GM23338 (cell line): ENCODE data around the gene SCARF1. TPM values are rescaled to one million over a fixed set of nuclear protein-coding genes. Genes with fewer than 3 reads are reported as not detected.

Experiments
- ATAC-seq: fragments of 200-7000 bp; cut with Tn5 transposase; 3 replicates; pipeline ENCODE4 v1.9.1; 2020
- DNase-seq: peaks from one replicate; pipeline ENCODE4 v3.0.0-alpha.2; 2015; ENCODE audit warnings: low spot score
- H2AFZ ChIP-seq: fragments of 200-600 bp; sonication (generic); 2 replicates; pipeline ENCODE4 v1.8.0; 2016; ENCODE audit warnings: antibody characterized with exemption, mild to moderate bottlenecking, moderate library complexity
- H3F3A ChIP-seq: fragments of 200-600 bp; sonication (generic); replicated peaks from 2 replicates; pipeline ENCODE4 v1.8.0; 2017; ENCODE audit warnings: antibody characterized with exemption, mixed run types, low read depth
- H3K27ac ChIP-seq: fragments of 200-600 bp; sonication (generic); 2 replicates; pipeline ENCODE4 v1.6.1; 2016; ENCODE audit warnings: low read depth
- H3K27me3 ChIP-seq: fragments of 200-600 bp; sonication (generic); 2 replicates; pipeline ENCODE4 v1.8.0; 2016; ENCODE audit warnings: mild to moderate bottlenecking, mixed run types, moderate library complexity; ENCODE audit not compliant: insufficient read depth
- H3K36me3 ChIP-seq: fragments of 200-600 bp; sonication (generic); 2 replicates; pipeline ENCODE4 v1.8.0; 2016; ENCODE audit warnings: mild to moderate bottlenecking; ENCODE audit not compliant: insufficient read depth
- H3K4me1 ChIP-seq: fragments of 200-600 bp; sonication (generic); 2 replicates; pipeline ENCODE4 v1.8.0; 2016; ENCODE audit warnings: mild to moderate bottlenecking, moderate library complexity; ENCODE audit not compliant: insufficient read depth
- H3K4me2 ChIP-seq: fragments of 200-600 bp; sonication (generic); 2 replicates; pipeline ENCODE4 v1.7.1; 2017; ENCODE audit warnings: mixed run types
- H3K4me3 ChIP-seq: fragments of 200-600 bp; sonication (generic); 2 replicates; pipeline ENCODE4 v1.6.1; 2016; ENCODE audit warnings: mixed run types
- H3K79me2 ChIP-seq: fragments of 200-600 bp; sonication (generic); replicated peaks from 2 replicates; pipeline ENCODE4 v1.8.0; 2017; ENCODE audit warnings: mild to moderate bottlenecking; ENCODE audit not compliant: insufficient read depth
- H3K9me2 ChIP-seq: fragments of 200-600 bp; sonication (generic); 2 replicates; pipeline ENCODE4 v1.8.0; 2017; ENCODE audit not compliant: insufficient read depth
- H4K20me1 ChIP-seq: fragments of 200-600 bp; sonication (generic); replicated peaks from 2 replicates; pipeline ENCODE4 v1.8.0; 2017; ENCODE audit warnings: mild to moderate bottlenecking; ENCODE audit not compliant: insufficient read depth
- H3K27ac Mint-ChIP-seq: 2 replicates; pipeline ENCODE4 v1.8.0; 2020; ENCODE audit warnings: inconsistent platforms, mild to moderate bottlenecking, moderate library complexity, mixed read lengths
- H3K27me3 Mint-ChIP-seq: 3 replicates; pipeline ENCODE4 v1.8.0; 2022; ENCODE audit warnings: low read depth, mild to moderate bottlenecking, moderate library complexity, mixed read lengths, inconsistent platforms; ENCODE audit not compliant: insufficient read depth, poor library complexity
- H3K36me3 Mint-ChIP-seq: 3 replicates; pipeline ENCODE4 v1.8.0; 2021; ENCODE audit warnings: low read depth, mild to moderate bottlenecking, inconsistent platforms, moderate library complexity, mixed read lengths
- H3K4me1 Mint-ChIP-seq: 3 replicates; pipeline ENCODE4 v1.8.0; 2020; ENCODE audit warnings: mild to moderate bottlenecking, inconsistent platforms, mixed read lengths
- H3K4me3 Mint-ChIP-seq: 3 replicates; pipeline ENCODE4 v1.8.0; 2021; ENCODE audit warnings: moderate library complexity, mild to moderate bottlenecking, inconsistent platforms, mixed read lengths
- H3K9me3 Mint-ChIP-seq: 3 replicates; pipeline ENCODE4 v1.8.0; 2020; ENCODE audit warnings: moderate library complexity, mild to moderate bottlenecking, inconsistent platforms, mixed read lengths
- CREB1 ChIP-seq: fragments of 250-450 bp; sonication (Bioruptor Pico); IDR thresholded peaks from 2 replicates; pipeline ENCODE4 v1.5.0; 2020; ENCODE audit warnings: low read depth, mild to moderate bottlenecking, moderate library complexity
- CTCF ChIP-seq, 2 experiments: fragments of 200-600 bp in 1 of 2; sonication (generic) in 1 of 2; conservative IDR thresholded peaks; 2 replicates each; pipeline versions ENCODE4 v1.5.1 to v1.6.1; 2016 to 2017; ENCODE audit warnings: antibody characterized with exemption in 2 of 2, low read depth in 2 of 2, mild to moderate bottlenecking in 2 of 2, moderate library complexity in 1 of 2
- REST ChIP-seq: IDR thresholded peaks from one replicate; pipeline ENCODE4 v1.6.1; 2018; ENCODE audit warnings: antibody characterized with exemption; ENCODE audit not compliant: unreplicated experiment
- ZNF331 ChIP-seq: fragments of 250-450 bp; sonication (Bioruptor Pico); IDR thresholded peaks from 2 replicates; pipeline ENCODE4 v1.5.0; 2020; ENCODE audit warnings: low read depth, mild to moderate bottlenecking, moderate library complexity
- ZNF462 ChIP-seq: fragments of 250-450 bp; sonication (Bioruptor Pico); IDR thresholded peaks from 2 replicates; pipeline ENCODE4 v1.5.0; 2020; ENCODE audit warnings: mild to moderate bottlenecking, moderate library complexity
- polyA plus RNA-seq: library from polyadenylated mRNA; unstranded; fragments of >200 nt; fragmentation: Nextera tagmentation; extraction: Ambion mirVana; gene quantifications from 2 replicates; pipeline ENCODE4 v1.2.1, GENCODE V29; 2016
- total RNA-seq: library from RNA; depleted of rRNA; stranded (reverse); fragments of >200 nt; shearing (Covaris generic); gene quantifications from 2 replicates; pipeline ENCODE4 v1.2.3, GENCODE V29; 2014

SCARF1 gene
- total and polyA plus RNA-seq, 2 experiments from 2014 or later = 0.76 to 1.6 TPM

- ATAC-seq (no peak), DNase-seq (no peak)
- Mint-ChIP-seq H3K27me3 (peaks cover 29% of the 10 kb centered on the region), H3K9me3 (peaks cover 3% of the 10 kb centered on the region; the same call in 1 of the 3 replicates), H3K36me3 (peaks cover 9% of the 10 kb centered on the region; the same call in 2 of the 3 replicates), H3K4me1 (peaks cover 33% of the 10 kb centered on the region), H3K4me3 (peak overlapping the region; percentile 4; the same call in 1 of the 3 replicates), H3K27ac (no peak overlapping the region)
- Histone ChIP-seq H3K9me2 (peaks cover 3% of the 10 kb centered on the region; the same call in 1 of the 2 replicates), H3K27me3 (peaks cover 6% of the 10 kb centered on the region), H3K36me3 (peaks cover 5% of the 10 kb centered on the region; the same call in 1 of the 2 replicates), H3K4me1 (peaks cover 24% of the 10 kb centered on the region), H3F3A (peaks cover 30% of the 10 kb centered on the region), H3K4me3 (no peak overlapping the region), H3K79me2 (no peaks in the 10 kb centered on the region), H2AFZ (no peak overlapping the region), H3K4me2 (peak overlapping the region; percentile 51; the same call in 1 of the 2 replicates), H3K27ac (no peak overlapping the region), H4K20me1 (peaks cover 2% of the 10 kb centered on the region; the same call in 1 of the 2 replicates)
- TF ChIP-seq REST (no peak), ZNF331 (no peak), ZNF462 (CRISPR knock-in tag) (no peak), CTCF (conservative IDR thresholded peaks at IDR 0.05; ENCODE audit: low read depth in 2 of 2) (no peak), CREB1 (CRISPR knock-in tag) (no peak)
Measured at GRCh38 chr17:1646199-1646875, 805 bp upstream of the SCARF1 start.
